ENCODE measurements around the gene SEMA4F.

SEMA4F gene

GRCh38 chr2:74653985-74654882 is at the start of gene SEMA4F:
SEMA4F (plus strand) TSS chr2:74654247; CDS start chr2:74654377, 130 bp downstream.
- TF ChIP-seq GATA3 (IDR thresholded peaks at IDR 0.05; ENCODE audit: low read depth, low read length) = no peak
- no peak for TF ChIP-seq GATA2 (IDR thresholded peaks at IDR 0.05; ENCODE audit: low read depth, low read length)

- TF ChIP-seq GATA3 (IDR thresholded peaks at IDR 0.05; ENCODE audit: low read depth, low read length) = no peak
These were observed 47.1 kb upstream of the SEMA4F start for GRCh38 chr2:74606927-74607326.

GRCh38 chr2:74617122-74617521 is 36.9 kb upstream of the SEMA4F start:
- no peak for TF ChIP-seq GATA3 (IDR thresholded peaks at IDR 0.05; ENCODE audit: low read depth, low read length)
- TF ChIP-seq GATA2 (IDR thresholded peaks at IDR 0.05; ENCODE audit: low read depth, low read length) = no peak

- TF ChIP-seq GATA3 (IDR thresholded peaks at IDR 0.05; ENCODE audit: low read depth, low read length) (no peak), GATA2 (IDR thresholded peaks at IDR 0.05; ENCODE audit: low read depth, low read length) (no peak)
These were observed 35.5 kb upstream of the SEMA4F start for GRCh38 chr2:74618410-74619083.

- TF ChIP-seq GATA3 (IDR thresholded peaks at IDR 0.05; ENCODE audit: low read depth, low read length) (no peak), GATA2 (IDR thresholded peaks at IDR 0.05; ENCODE audit: low read depth, low read length) (no peak)
These were observed 34.3 kb upstream of the SEMA4F start for GRCh38 chr2:74619651-74620297.

GRCh38 chr2:74620671-74621070 is 33.4 kb upstream of the SEMA4F start:
- TF ChIP-seq GATA3 (IDR thresholded peaks at IDR 0.05; ENCODE audit: low read depth, low read length) (no peak), GATA2 (IDR thresholded peaks at IDR 0.05; ENCODE audit: low read depth, low read length) (no peak)

- no peak for TF ChIP-seq GATA2 (IDR thresholded peaks at IDR 0.05; ENCODE audit: low read depth, low read length)
These were observed 28.2 kb upstream of the SEMA4F start for GRCh38 chr2:74625658-74626425.

- TF ChIP-seq GATA3 (IDR thresholded peaks at IDR 0.05; ENCODE audit: low read depth, low read length) (no peak), GATA2 (IDR thresholded peaks at IDR 0.05; ENCODE audit: low read depth, low read length) (no peak)
These were observed 25.4 kb upstream of the SEMA4F start for GRCh38 chr2:74628538-74629105.

- TF ChIP-seq GATA3 (IDR thresholded peaks at IDR 0.05; ENCODE audit: low read depth, low read length) = no peak
- no peak for TF ChIP-seq GATA2 (IDR thresholded peaks at IDR 0.05; ENCODE audit: low read depth, low read length)
These were observed 21.7 kb upstream of the SEMA4F start for GRCh38 chr2:74632209-74632938.

GRCh38 chr2:74632939-74633312 is 21.1 kb upstream of the SEMA4F start:
- TF ChIP-seq GATA2 (IDR thresholded peaks at IDR 0.05; ENCODE audit: low read depth, low read length) (no peak), GATA3 (IDR thresholded peaks at IDR 0.05; ENCODE audit: low read depth, low read length) (no peak)

- TF ChIP-seq GATA2 (IDR thresholded peaks at IDR 0.05; ENCODE audit: low read depth, low read length) = no peak
- no peak for TF ChIP-seq GATA3 (IDR thresholded peaks at IDR 0.05; ENCODE audit: low read depth, low read length)
These were observed 14.5 kb upstream of the SEMA4F start for GRCh38 chr2:74639550-74639949.

GRCh38 chr2:74645344-74645743 is 8.7 kb upstream of the SEMA4F start:
- TF ChIP-seq GATA3 (IDR thresholded peaks at IDR 0.05; ENCODE audit: low read depth, low read length) (no peak), GATA2 (IDR thresholded peaks at IDR 0.05; ENCODE audit: low read depth, low read length) (no peak)

GRCh38 chr2:74646201-74646600 is 7.8 kb upstream of the SEMA4F start:
- no peak for TF ChIP-seq GATA3 (IDR thresholded peaks at IDR 0.05; ENCODE audit: low read depth, low read length)
- no peak for TF ChIP-seq GATA2 (IDR thresholded peaks at IDR 0.05; ENCODE audit: low read depth, low read length)
